Endothelial cell of umbilical vein (primary cell): ENCODE measurements around the gene ICE2. TPM values are rescaled to one million over a fixed set of nuclear protein-coding genes. Genes with fewer than 3 reads are reported as not detected.
"Not testable (repeated sequence)": the region's sequence is repeated elsewhere in the genome, so short reads cannot be mapped to it uniquely, and the experiment has no call there.

ENCODE experiments used
- BruUV-seq: library from RNA; stranded (reverse); fragments of 400-500 nt; replicated peaks from 2 replicates; lab custom pipeline; 2021; lab: Mats Ljungman, UMichigan
- CTCF ChIA-PET: fragments of 300-600, 350-600 bp; sonication (Branson Sonifier 250); formaldehyde crosslinking; loops from one replicate; lab custom pipeline; 2021; ENCODE audit warnings: antibody characterized with exemption, inconsistent platforms; lab: Charles Lee
- POLR2A ChIA-PET: fragments of 300-600, 350-600 bp; sonication (Branson Sonifier 250); formaldehyde crosslinking; loops from one replicate; lab custom pipeline; 2021; ENCODE audit warnings: antibody characterized with exemption, inconsistent platforms; lab: Charles Lee
- DNase-seq: peaks from one replicate; pipeline ENCODE4 v3.0.0-alpha.2; 2011; ENCODE audit warnings: low read depth, low spot score
- FAIRE-seq: peaks from 2 replicates; lab custom pipeline; 2011; peaks lifted over from hg19 to GRCh38; lab: Jason Lieb, UNC
- H2AFZ ChIP-seq: 2 replicates; pipeline ENCODE4 v1.6.0; 2012; ENCODE audit warnings: low read depth, low read length, control low read depth, inconsistent platforms
- H3K27ac ChIP-seq: 2 replicates; pipeline ENCODE4 v1.5.1; 2011; ENCODE audit warnings: low read depth, mild to moderate bottlenecking, control low read depth, low read length, moderate library complexity; ENCODE audit not compliant: insufficient read depth
- H3K27me3 ChIP-seq, 2 experiments: 2 replicates each; pipeline versions ENCODE4 v1.6.0 to v1.6.1; 2011; ENCODE audit warnings: low read length in 2 of 2, mixed read lengths in 1 of 2; ENCODE audit not compliant: control insufficient read depth in 2 of 2, insufficient read depth in 2 of 2
- H3K36me3 ChIP-seq, 2 experiments: 2 replicates in 1 of 2; 3 replicates in 1 of 2; pipeline ENCODE4 v1.5.1; 2011; ENCODE audit warnings: low read length in 2 of 2, mild to moderate bottlenecking in 1 of 2, moderate library complexity in 1 of 2; ENCODE audit not compliant: control insufficient read depth in 2 of 2, insufficient read depth in 2 of 2; ENCODE audit errors: extremely low read depth in 1 of 2
- H3K4me1 ChIP-seq: 3 replicates; pipeline ENCODE4 v1.5.1; 2011; ENCODE audit warnings: mild to moderate bottlenecking, low read length; ENCODE audit not compliant: control insufficient read depth, insufficient read depth; ENCODE audit errors: extremely low read depth
- H3K4me2 ChIP-seq: 2 replicates; pipeline ENCODE4 v1.6.1; 2011; ENCODE audit warnings: low read length, control low read depth, mixed read lengths; ENCODE audit not compliant: insufficient read depth
- H3K4me3 ChIP-seq, 3 experiments: fragments of 200-600 bp in 1 of 3; sonication (generic), shearing (Covaris generic) in 1 of 3; replicated peaks in 1 of 3; 2 replicates each; pipeline ENCODE4 v1.5.1; 2011 to 2016; ENCODE audit warnings: control low read depth in 3 of 3, low read length in 3 of 3, mild to moderate bottlenecking in 2 of 3, inconsistent platforms in 1 of 3, low read depth in 1 of 3, moderate library complexity in 1 of 3; ENCODE audit not compliant: insufficient read depth in 1 of 3
- H3K79me2 ChIP-seq: 2 replicates; pipeline ENCODE4 v1.6.0; 2012; ENCODE audit warnings: low read length, inconsistent platforms; ENCODE audit not compliant: control insufficient read depth, insufficient read depth
- H3K9ac ChIP-seq: replicated peaks from 2 replicates; pipeline ENCODE3; 2011; ENCODE audit warnings: low read length, control low read depth; ENCODE audit not compliant: insufficient read depth; ENCODE audit errors: extremely low read depth
- H3K9me1 ChIP-seq: replicated peaks from 3 replicates; pipeline ENCODE4 v1.6.0; 2011; ENCODE audit warnings: mild to moderate bottlenecking, low read length; ENCODE audit not compliant: control insufficient read depth, insufficient read depth; ENCODE audit errors: extremely low read depth
- H3K9me3 ChIP-seq: replicated peaks from 2 replicates; pipeline ENCODE4 v1.5.1; 2012; ENCODE audit warnings: low read length, inconsistent platforms; ENCODE audit not compliant: control insufficient read depth, insufficient read depth
- H4K20me1 ChIP-seq: replicated peaks from 2 replicates; pipeline ENCODE3; 2011; ENCODE audit warnings: mild to moderate bottlenecking, low read length; ENCODE audit not compliant: control insufficient read depth, insufficient read depth; ENCODE audit errors: extremely low read depth
- CTCF ChIP-seq, 2 donors: IDR thresholded peaks; 1 replicate in 1 of 2; 2 replicates in 1 of 2; pipeline ENCODE4 v1.5.1; 2011; ENCODE audit warnings: low read length in 2 of 2, mild to moderate bottlenecking in 2 of 2, moderate library complexity in 2 of 2, control low read depth in 1 of 2, inconsistent platforms in 1 of 2, low read depth in 1 of 2; ENCODE audit not compliant: insufficient read depth in 1 of 2; ENCODE audit errors: extremely low read depth in 1 of 2
- EZH2 ChIP-seq: IDR thresholded peaks from 2 replicates; pipeline ENCODE4 v1.6.1; 2012; ENCODE audit warnings: borderline replicate concordance, low read depth, mild to moderate bottlenecking, moderate library complexity, low read length, inconsistent platforms; ENCODE audit not compliant: severe bottlenecking
- FOS ChIP-seq: IDR thresholded peaks from 2 replicates; pipeline ENCODE4 v1.6.1; 2011; ENCODE audit warnings: mild to moderate bottlenecking, low read length, moderate library complexity, borderline replicate concordance; ENCODE audit not compliant: insufficient read depth
- GATA2 ChIP-seq: IDR thresholded peaks from 2 replicates; pipeline ENCODE4 v1.7.0; 2011; ENCODE audit warnings: low read depth, mild to moderate bottlenecking, moderate library complexity, mixed read lengths, low read length; ENCODE audit not compliant: insufficient read length, insufficient read depth
- JUN ChIP-seq: IDR thresholded peaks from 2 replicates; pipeline ENCODE4 v1.6.1; 2011; ENCODE audit warnings: borderline replicate concordance, low read depth; ENCODE audit not compliant: insufficient read length, insufficient read depth
- MYC ChIP-seq: IDR thresholded peaks from one replicate; pipeline ENCODE4 v1.6.1; 2011; ENCODE audit warnings: mild to moderate bottlenecking, low read depth, low read length
- POLR2A ChIP-seq: IDR thresholded peaks from 2 replicates; pipeline ENCODE4 v1.6.1; 2012; ENCODE audit warnings: low read depth, mild to moderate bottlenecking, control low read depth, low read length
- POLR2AphosphoS5 ChIP-seq: IDR thresholded peaks from 2 replicates; pipeline ENCODE4 v1.6.1; 2012; ENCODE audit warnings: low read depth, mild to moderate bottlenecking, control low read depth, low read length, moderate library complexity; ENCODE audit not compliant: insufficient read depth
- dilution Hi-C: fragments of 300-500 bp; cut with MboI; formaldehyde crosslinking; loops from one replicate; pipeline ENCODE4 v1.15.0; 2019; ENCODE audit warnings: low sequenced_read_pairs; ENCODE audit not compliant: extremely low pct_ligation_motif_present
- intact Hi-C: fragments of 100-400 bp; cut with micrococcal nuclease; formaldehyde crosslinking; loops from one replicate; pipeline ENCODE4 v1.10.0; 2022
- polyA plus RNA-seq, 4 experiments: library from polyadenylated mRNA; depleted of rRNA in 3 of 4; stranded (reverse) in 3 of 4; unstranded in 1 of 4; fragments of >200 nt; gene quantifications; 2 replicates each; pipeline versions ENCODE4 v1.2.1 to v1.2.3, GENCODE V29; 2011 to 2012; ENCODE audit warnings: missing spikeins in 1 of 4
- total RNA-seq: library from RNA; stranded (reverse); gene quantifications from 2 replicates; pipeline ENCODE4 v1.2.3, GENCODE V29; 2021
- TF ChIP-seq, protein P1 (sequence below): IDR thresholded peaks from 2 replicates; pipeline ENCODE4 v1.6.1; 2011; ENCODE audit not compliant: insufficient read depth, insufficient read length

Gene ICE2
- total and polyA plus RNA-seq, 2 donors (not counting 3 experiments of a cell fraction or from before 2014, with no cell fraction given) = 22.1 to 57.0 TPM

DNA sequence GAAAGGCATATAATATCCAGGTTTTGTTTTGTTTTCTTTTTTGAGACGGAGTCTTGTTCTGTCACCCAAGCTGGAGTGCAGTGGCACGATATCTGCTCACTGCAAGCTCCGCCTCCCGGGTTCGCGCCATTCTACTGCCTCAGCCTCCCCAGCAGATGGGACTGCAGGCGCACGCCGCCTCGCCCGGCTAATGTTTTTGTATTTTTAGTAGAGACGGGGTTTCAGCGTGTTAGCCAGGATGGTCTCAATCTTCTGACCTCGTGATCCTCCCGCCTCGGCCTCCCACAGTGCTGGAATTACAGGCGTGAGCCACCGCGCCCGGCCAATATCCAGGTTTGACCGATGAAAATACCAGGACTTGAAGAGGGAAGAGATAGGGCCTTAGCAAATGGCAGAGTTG, 66.1 kb downstream of the ICE2 start:
- H3K9me1 ChIP-seq, H3K9ac ChIP-seq, H3K9me3 ChIP-seq, dilution Hi-C loops, H2AFZ ChIP-seq, H3K27me3 ChIP-seq, DNase-seq, H3K4me3 ChIP-seq, H3K36me3 ChIP-seq, FAIRE-seq, POLR2A ChIA-PET, intact Hi-C loops, H3K4me2 ChIP-seq, H4K20me1 ChIP-seq, H3K79me2 ChIP-seq, H3K27ac ChIP-seq, BruUV-seq: not testable (repeated sequence)
- CTCF ChIA-PET = interaction anchor here (0.8 to 1.3 kb wide), 3 partner anchors 9 to 13 kb away, joined by 4 read pairs; no protein-coding TSS in a partner anchor
- peaks cover 15% of the 10 kb centered on the region for H3K4me1 ChIP-seq

- no peaks in the 10 kb centered on the region for H4K20me1 ChIP-seq
- intact Hi-C loops = no loop called here
- no peaks in the 10 kb centered on the region for H3K79me2 ChIP-seq
- H3K4me2 ChIP-seq = no peak overlapping the region
- no peak overlapping the region for H3K9ac ChIP-seq
- dilution Hi-C loops = no loop called here
- no peak for DNase-seq
- H3K27me3 ChIP-seq = no peaks in the 10 kb centered on the region
- no peak for FAIRE-seq
- ChIA-PET CTCF (interaction anchor here (1.0 kb wide), 1 partner anchor 10 kb away, joined by 4 read pairs; no protein-coding TSS in a partner anchor), POLR2A (interaction anchor here (1.0 kb wide), 1 partner anchor 9 kb away, joined by 5 read pairs; no protein-coding TSS in a partner anchor)
- H3K9me1 ChIP-seq = no peaks in the 10 kb centered on the region
- peaks cover 23% of the 10 kb centered on the region for H3K4me1 ChIP-seq
- no peak overlapping the region for H3K27ac ChIP-seq
- no TSS peak for BruUV-seq
- no peaks in the 10 kb centered on the region for H3K36me3 ChIP-seq
- H3K9me3 ChIP-seq = no peaks in the 10 kb centered on the region
- H2AFZ ChIP-seq = no peak overlapping the region
- H3K4me3 ChIP-seq = no peak overlapping the region
- TF ChIP-seq CTCF (IDR thresholded peaks at IDR 0.05; ENCODE audit: extremely low read depth in 1 of 2, insufficient read depth in 1 of 2, low read depth in 1 of 2, low read length in 2 of 2) (no peak), GATA2 (no peak), JUN (no peak), EZH2 (no peak), FOS (no peak), MYC (no peak), POLR2A (no peak), POLR2AphosphoS5 (no peak)
- TF ChIP-seq, protein P1, sequence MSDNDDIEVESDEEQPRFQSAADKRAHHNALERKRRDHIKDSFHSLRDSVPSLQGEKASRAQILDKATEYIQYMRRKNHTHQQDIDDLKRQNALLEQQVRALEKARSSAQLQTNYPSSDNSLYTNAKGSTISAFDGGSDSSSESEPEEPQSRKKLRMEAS = no peak
Measured at GRCh38 chr15:60411774-60412425, 67.0 kb downstream of the ICE2 start.

DNA sequence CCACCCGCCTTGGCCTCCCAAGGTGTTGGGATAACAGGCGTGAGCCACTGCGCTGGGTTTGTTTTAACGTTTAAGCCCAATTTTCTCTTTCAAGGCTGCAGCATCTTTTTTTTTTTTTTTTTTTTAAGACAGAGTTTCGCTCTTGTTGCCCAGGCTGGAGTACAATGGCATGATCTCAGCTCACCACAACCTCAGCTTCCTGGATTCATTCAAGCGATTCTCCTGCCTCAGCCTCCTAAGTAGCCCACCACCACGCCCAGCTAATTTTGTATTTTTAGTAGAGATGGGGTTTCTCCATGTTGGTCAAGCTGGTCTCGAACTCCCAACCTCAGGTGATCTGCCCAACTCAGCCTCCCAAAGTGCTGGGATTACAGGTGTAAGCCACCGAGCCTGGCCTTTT, 68.6 kb downstream of the ICE2 start:
- intact Hi-C loops, H3K36me3 ChIP-seq, dilution Hi-C loops, H4K20me1 ChIP-seq, H3K79me2 ChIP-seq, FAIRE-seq, POLR2A ChIA-PET, H3K9ac ChIP-seq, CTCF ChIA-PET, H3K9me3 ChIP-seq, BruUV-seq, H2AFZ ChIP-seq, H3K4me2 ChIP-seq, H3K9me1 ChIP-seq, DNase-seq, H3K4me3 ChIP-seq, H3K27ac ChIP-seq, H3K27me3 ChIP-seq: not testable (repeated sequence)
- H3K4me1 ChIP-seq = peaks cover 27% of the 10 kb centered on the region
